ENCODE data around the gene SULT1B1. TPM values are rescaled to one million over a fixed set of nuclear protein-coding genes. Genes with fewer than 3 reads are reported as not detected.

The SULT1B1 gene
- total and polyA plus RNA-seq, 10 of the 15 experiments (the other 5 are each of a cell fraction or from before 2014, with no cell fraction given): 0.01 to 0.05 (median 0.01) TPM; not detected in 7

DNA sequence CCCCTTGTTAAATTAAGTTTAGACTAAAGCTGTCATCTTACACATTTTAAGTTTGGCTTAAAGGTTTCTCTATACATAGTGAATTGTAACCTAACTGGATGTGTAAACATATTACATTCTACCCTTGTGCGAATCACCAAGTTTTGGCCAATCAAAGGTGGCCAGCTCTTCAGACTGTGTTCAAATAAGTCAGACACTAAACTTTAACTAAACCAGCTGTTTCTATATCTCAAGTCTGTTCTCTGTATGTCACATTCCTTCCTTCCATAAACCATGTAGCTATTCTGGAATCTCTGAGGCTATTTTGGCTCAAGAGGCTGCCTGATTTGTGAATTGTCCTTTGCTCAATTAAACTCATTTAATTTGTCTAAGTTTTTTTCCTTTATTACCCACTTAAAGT, 6.7 kb downstream of the SULT1B1 start:
- Histone ChIP-seq H3K4me3 (no peak overlapping the region), H3K27me3 (replicated peaks in 1 of 2; ENCODE audit: control insufficient read depth in 2 of 2, insufficient read depth in 2 of 2, low read length in 1 of 2) (no peaks in the 10 kb centered on the region), H3K36me3 (ENCODE audit: control insufficient read depth in 2 of 2, insufficient read depth in 2 of 2, low read length in 1 of 2) (no peaks in the 10 kb centered on the region), H3K9ac (ENCODE audit: control insufficient read depth, insufficient read depth, low read length) (no peak overlapping the region), H3K79me2 (ENCODE audit: control insufficient read depth, insufficient read depth, low read length) (no peaks in the 10 kb centered on the region), H3K27ac (ENCODE audit: control insufficient read depth, insufficient read depth) (no peak overlapping the region), H4K20me1 (ENCODE audit: control insufficient read depth, insufficient read depth) (no peaks in the 10 kb centered on the region), H3K4me1 (ENCODE audit: control insufficient read depth, insufficient read depth, low read length) (no peaks in the 10 kb centered on the region), H2AFZ (ENCODE audit: control insufficient read depth, low read depth, low read length) (no peak overlapping the region), H3K4me2 (ENCODE audit: control insufficient read depth, insufficient read depth) (no peak overlapping the region), H3K9me3 (replicated peaks; ENCODE audit: control insufficient read depth, insufficient read depth, low read length) (no peaks in the 10 kb centered on the region)
- POLR2A ChIA-PET: no interaction called here
- WGBS (ENCODE audit: insufficient coverage, insufficient replicate concordance, low lambda C conversion rate, missing lambda C conversion rate): 86% methylated on average over 1 of the region's 1 CpG
- RAD21 ChIA-PET (ENCODE audit: unreplicated experiment): no interaction called here
- CTCF ChIA-PET: interaction anchor here (1.2 kb wide), 1 partner anchor 33 kb away, joined by 3 read pairs; no protein-coding TSS in a partner anchor
- FAIRE-seq: no peak
- intact Hi-C loops (cut with micrococcal nuclease; ENCODE audit: unreplicated experiment) (no loop called here), in situ Hi-C loops (cut with MboI) (no loop called here)
- BruUV-seq (replicated peaks): no TSS peak
- SMC1A ChIA-PET (ENCODE audit: uncharacterized antibody, unreplicated experiment): no interaction called here
- DNase-seq (ENCODE audit: low read depth, low spot score): no peak
- TF ChIP-seq, protein P1, sequence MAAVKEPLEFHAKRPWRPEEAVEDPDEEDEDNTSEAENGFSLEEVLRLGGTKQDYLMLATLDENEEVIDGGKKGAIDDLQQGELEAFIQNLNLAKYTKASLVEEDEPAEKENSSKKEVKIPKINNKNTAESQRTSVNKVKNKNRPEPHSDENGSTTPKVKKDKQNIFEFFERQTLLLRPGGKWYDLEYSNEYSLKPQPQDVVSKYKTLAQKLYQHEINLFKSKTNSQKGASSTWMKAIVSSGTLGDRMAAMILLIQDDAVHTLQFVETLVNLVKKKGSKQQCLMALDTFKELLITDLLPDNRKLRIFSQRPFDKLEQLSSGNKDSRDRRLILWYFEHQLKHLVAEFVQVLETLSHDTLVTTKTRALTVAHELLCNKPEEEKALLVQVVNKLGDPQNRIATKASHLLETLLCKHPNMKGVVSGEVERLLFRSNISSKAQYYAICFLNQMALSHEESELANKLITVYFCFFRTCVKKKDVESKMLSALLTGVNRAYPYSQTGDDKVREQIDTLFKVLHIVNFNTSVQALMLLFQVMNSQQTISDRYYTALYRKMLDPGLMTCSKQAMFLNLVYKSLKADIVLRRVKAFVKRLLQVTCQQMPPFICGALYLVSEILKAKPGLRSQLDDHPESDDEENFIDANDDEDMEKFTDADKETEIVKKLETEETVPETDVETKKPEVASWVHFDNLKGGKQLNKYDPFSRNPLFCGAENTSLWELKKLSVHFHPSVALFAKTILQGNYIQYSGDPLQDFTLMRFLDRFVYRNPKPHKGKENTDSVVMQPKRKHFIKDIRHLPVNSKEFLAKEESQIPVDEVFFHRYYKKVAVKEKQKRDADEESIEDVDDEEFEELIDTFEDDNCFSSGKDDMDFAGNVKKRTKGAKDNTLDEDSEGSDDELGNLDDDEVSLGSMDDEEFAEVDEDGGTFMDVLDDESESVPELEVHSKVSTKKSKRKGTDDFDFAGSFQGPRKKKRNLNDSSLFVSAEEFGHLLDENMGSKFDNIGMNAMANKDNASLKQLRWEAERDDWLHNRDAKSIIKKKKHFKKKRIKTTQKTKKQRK (IDR thresholded peaks at IDR 0.05; ENCODE audit: low read depth, low read length): no peak
- TF ChIP-seq GATAD2B (conservative IDR thresholded peaks at IDR 0.05; ENCODE audit: low read depth): no peak
- no peak for TF ChIP-seq EED (IDR thresholded peaks at IDR 0.05; ENCODE audit: low read depth)
- TF ChIP-seq MTA3 (IDR thresholded peaks at IDR 0.05; ENCODE audit: borderline replicate concordance, low read length): no peak
- no peak for TF ChIP-seq FOS (IDR thresholded peaks at IDR 0.05; ENCODE audit: borderline replicate concordance, extremely low read depth, insufficient read length)
- no peak for TF ChIP-seq RCOR1 (conservative IDR thresholded peaks at IDR 0.05; ENCODE audit: low read depth, low read length)
- TF ChIP-seq NFYB (IDR thresholded peaks at IDR 0.05; ENCODE audit: insufficient read depth, low read depth, low read length): no peak
- ATAC-seq: no peak
